HG03095 (cell line): Measurements from ENCODE around the gene ORC3.
"Not testable (repeated sequence)": the region's sequence is repeated elsewhere in the genome, so short reads cannot be mapped to it uniquely, and the experiment has no call there.

Experiments used
- ATAC-seq: cut with Tn5 transposase; IDR thresholded peaks from one replicate; pipeline ENCODE4 v1.9.1; 2021; ENCODE audit warnings: moderate library complexity; ENCODE audit not compliant: unreplicated experiment

The ORC3 gene

DNA sequence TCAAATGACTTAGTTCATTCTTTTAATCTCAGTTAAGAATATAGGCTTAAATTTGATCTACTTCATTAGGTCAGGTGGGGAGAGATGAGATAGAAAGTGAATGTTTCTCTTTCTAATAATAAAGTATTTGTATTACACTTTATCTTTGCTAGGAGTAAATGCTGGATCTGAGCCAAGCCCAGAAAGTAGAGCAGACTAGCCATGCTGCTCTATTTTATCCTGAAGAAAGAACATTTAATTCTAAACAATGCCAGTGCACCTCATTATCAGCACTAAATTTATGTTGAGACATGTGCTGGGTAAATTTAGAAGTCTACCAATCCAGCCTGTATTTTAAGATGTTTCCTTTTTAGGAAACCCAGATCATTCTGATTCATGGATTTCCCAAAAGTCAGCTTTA is 68.6 kb downstream of the ORC3 start:
- ATAC-seq, result no peak

GRCh38 chr6:87660226-87660911 is 70.4 kb downstream of the ORC3 start:
- ATAC-seq, result no peak

DNA sequence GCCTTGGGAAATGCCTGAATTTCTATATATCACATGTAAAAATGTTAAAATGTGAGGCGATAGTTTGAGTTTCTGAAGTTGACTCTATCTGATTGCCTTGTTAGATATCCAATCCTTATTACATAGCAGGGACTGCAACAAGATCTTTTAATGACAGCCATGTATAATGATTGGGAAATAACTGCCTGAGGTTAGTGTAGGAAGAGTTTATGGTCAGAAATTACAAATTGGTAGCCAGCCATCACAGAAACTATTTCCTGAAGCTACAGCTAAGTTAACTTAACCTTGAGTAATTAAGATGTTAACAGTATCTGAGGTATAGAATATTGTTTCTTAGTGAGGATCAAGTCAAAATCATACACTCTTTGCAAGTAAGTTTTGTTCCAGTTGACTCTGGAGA is 71.1 kb downstream of the ORC3 start:
- no peak for ATAC-seq

- no peak for ATAC-seq
Observed at GRCh38 chr6:87661503-87661902, 71.6 kb downstream of the ORC3 start.

DNA sequence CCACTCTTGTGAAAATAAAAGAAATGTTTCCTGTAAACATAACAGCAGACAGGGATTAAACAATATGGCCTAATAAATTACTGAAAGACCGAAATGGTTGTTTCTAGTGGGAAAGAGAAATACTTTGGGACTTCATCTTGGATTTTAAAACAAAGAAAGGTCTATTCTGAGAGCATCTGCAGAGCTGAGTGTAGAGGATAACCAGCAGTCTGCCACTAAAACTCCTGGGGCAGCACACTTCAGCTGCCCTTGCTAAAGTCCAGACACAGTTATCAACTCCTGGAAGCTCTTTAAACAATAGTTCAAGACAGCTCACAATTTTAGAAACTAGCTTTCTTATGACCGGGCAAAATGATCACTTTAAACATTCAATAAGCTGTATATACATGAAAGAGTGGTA is 73.5 kb downstream of the ORC3 start:
- ATAC-seq, result no peak

- no peak for ATAC-seq
Observed at GRCh38 chr6:87664921-87665485, 75.1 kb downstream of the ORC3 start.

GRCh38 chr6:87667032-87667431 is 77.1 kb downstream of the ORC3 start:
- no peak for ATAC-seq

DNA sequence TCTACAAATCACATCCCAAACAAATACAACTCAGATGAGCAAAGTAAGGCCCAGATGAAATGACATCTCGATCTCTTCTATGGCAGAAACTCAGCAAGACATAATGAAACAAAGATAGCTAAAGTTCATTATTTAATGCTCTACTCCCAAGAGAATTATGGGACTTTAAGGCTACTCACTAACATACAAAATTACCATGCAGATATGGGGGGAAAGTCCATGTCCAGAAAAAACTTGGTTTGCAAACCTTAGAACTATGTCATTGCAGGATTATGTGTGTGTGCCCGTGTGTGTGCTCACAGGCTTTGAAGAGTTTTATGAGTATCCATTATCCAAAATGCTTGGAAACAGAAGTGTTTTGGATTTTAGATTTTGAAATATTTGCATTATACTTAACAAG is 78.1 kb downstream of the ORC3 start:
- ATAC-seq, result no peak

- no peak for ATAC-seq
Observed at GRCh38 chr6:87669051-87669450, 79.1 kb downstream of the ORC3 start.

DNA sequence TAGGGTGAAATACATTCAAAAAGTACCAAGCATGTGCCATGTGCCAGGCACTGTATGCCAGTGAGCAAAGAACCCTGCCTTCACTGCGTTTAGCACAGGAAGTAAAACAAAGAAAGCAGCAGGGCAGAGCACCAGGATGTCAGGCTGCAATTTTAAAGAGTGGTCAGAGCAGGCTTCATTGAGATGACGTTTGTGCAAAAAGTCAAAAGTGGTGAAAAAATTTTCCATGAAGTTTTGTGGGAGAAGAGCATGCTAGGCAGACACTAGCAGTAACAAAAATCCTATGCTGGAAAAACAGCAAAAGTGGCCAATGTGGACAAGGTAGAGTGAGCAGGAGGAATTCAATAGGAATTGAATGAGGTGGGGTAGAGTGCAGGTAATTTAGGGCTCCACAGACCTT is 80.8 kb downstream of the ORC3 start:
- ATAC-seq, result no peak

GRCh38 chr6:87671555-87672029 is 81.7 kb downstream of the ORC3 start:
- ATAC-seq, result no peak

GRCh38 chr6:87672641-87673040 is 82.7 kb downstream of the ORC3 start:
- no peak for ATAC-seq

DNA sequence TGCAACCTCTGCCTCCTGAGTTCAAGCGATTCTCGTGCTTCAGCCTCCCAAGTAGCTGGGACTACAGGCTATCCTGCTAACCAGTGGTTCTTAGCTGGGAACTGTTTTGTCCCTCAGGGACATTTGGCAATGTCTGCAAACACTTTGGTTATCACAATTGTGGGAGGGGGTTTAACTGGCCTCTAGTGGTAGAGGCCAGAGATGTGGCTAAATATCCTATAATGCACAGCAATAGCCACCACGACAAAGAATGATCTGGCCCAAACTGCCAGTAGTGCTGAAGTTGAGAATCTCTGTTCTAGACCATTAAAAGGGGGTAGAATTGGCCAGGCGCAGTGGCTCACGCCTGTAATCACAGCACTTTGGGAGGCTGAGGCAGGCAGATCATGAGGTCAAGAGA is 83.3 kb downstream of the ORC3 start:
- ATAC-seq, result no peak

- ATAC-seq, result no peak
Observed at GRCh38 chr6:87674290-87674689, 84.4 kb downstream of the ORC3 start.

DNA sequence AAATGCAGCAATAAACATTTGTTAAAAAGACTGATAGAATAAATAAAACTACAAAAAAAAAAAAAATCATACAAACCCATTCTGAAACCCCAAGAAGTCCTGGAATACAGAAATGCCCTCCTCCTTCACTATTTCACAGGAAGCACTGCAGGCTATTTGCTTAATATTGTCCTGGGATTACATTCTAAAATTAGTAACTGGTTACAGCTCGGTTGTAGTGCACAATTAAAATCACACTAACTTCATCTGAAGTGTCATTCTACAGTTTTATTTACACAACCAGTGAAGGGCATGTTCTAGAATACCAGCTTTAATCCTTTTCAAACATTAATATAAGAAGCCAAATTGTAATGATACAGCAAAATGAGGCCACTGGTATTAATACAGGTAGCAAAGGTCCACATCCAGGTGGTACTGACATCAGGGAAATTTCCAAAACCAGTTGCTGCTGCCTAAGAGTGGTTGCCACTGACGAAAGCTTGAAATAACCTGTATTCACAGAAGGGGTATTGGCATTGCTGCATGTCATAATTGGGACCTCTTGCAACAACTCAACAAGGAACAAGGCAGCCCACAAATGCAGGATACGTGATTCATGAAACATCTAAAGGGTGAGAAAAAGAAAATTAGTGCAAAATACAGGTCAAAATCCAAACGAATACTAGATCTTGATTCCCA is 85.2 kb downstream of the ORC3 start:
- ATAC-seq, result no peak

DNA sequence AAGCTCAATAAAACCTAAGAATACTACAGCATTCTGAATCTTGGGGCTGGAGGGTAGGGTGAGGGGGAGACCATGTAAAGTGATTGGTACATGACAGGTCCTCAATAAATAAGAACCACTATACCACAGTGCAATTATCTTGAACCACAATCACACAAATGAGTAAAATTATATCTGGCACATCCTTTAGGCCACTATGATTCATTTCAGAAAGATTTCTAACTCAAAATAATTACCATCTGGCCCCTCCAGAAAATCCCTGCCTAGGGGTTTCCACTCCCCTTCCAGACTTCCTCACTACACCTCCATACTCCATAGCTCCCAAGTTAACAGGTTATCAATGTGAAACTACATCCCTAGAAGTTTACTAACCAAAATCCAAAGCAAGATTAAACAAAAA is 92.4 kb downstream of the ORC3 start:
- no peak for ATAC-seq

DNA sequence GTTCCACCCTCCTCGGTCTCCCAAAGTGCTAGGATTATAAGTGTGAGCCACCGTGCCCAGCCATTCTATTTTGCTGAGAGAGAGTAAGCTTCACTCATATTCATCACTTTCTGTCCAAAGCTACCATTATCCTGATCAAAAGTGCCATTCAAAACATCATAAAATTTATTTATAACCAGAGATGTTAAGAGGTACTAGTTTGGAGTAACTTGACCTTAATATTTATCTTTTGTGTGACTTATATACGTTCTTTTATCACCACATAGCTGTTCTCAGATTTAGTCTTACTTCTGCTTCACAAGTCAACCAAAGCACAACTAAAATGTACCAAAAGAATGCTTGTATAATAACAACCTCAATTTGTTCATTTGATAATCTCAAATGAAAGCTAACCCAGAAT is 94.0 kb downstream of the ORC3 start:
- ATAC-seq, result no peak

DNA sequence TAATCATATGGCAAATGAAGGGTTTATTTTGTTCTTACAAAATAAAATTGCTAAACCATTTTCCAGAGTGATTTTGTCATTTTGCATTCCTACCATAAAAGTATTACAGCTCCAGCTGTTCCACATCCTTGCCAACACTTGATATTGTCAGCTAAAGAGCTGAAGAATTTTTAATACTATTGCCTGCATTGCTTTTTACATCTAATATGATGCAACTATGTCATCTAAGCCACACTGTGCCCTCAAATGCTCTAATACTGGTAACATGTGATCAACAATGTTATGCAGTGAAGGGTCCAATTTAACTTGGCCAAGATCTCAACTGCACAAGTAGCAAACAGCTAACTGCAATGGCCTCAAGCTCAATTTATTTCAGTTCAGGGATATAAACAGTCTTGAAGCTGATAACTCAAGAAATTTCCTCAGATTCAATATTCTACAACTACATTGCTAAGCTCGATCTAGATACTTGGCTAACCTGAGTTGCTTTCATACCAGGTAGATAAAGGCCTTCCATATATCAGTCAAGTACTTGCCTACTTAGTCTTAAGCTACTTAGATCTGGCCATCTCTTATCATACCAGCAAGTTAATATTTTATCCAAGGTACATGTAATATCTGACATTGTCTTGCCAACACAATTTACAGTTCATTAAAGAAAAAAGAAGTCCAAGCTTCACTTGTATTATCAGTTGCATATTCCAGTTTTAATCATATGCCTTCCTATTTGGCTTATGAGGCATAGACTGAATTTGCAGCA is 95.1 kb downstream of the ORC3 start:
- no peak for ATAC-seq

DNA sequence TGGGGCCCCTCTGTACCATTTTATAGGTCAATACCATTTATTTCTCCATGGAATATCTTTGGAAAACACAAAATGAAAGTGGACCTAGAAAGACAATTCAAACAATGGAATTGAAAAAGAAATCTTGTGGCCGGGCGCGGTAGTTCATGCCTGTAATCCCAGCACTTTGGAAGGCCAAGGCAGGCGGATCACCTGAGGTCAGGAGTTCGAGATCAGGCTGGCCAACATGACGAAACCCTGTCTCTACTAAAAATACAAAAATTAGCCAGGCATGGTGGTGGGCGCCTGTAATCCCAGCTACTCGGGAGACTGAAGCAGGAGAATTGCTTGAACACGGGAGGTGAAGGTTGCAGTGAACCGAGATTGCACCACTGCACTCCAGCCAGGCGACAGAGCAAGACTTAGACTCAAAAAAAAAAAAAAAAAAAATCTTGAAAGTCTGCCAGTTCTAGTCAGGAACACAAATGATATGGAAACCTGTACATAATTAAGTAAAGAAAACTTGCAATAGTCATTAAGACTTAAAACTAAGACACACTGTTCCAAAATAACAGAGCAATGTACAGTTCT is 96.8 kb downstream of the ORC3 start:
- ATAC-seq, result not testable (repeated sequence)

- ATAC-seq, result no peak
Observed at GRCh38 chr6:87687296-87687695, 97.4 kb downstream of the ORC3 start.

GRCh38 chr6:87687893-87688292 is 98.0 kb downstream of the ORC3 start:
- ATAC-seq, result not testable (repeated sequence)
